ENCODE results near the gene AGMAT.

The AGMAT gene

DNA sequence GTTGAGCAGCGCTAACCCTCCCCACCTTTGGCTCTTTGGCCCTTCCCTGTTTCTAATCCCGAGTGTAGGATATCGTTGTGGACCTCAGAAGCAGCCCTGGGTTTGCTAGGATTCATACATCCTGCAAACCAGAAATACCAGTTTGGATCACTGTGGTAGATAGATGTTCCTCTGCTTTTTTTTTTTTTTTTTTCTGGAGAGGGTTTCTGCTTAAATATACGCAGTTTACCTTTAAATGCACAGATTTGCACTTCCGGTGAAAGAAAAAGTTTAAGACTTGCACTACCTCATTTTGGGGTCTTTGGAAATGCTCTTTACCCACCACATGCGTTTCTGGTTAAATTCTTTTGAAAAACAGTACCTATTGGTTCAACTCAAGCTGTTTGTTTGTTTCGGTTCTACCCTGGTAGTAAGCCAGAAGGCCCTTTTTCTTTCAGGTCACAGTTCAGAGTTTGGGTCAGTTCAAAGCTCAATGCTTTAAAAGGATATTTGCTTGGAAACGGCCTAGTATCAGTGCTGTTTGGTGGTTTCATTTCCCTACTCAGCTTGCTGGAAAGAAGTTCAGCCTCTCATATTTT is 33.3 kb upstream of the AGMAT start:
- peak overlapping the region; percentile 60 for H3K4me2 ChIP-seq (ENCODE audit: low read length, poor library complexity, severe bottlenecking)
- WGBS = 4% methylated on average over 7 of the region's 8 CpGs

GRCh38 chr1:15617173-15618076 is 32.6 kb upstream of the AGMAT start, which contains the start of gene DDI2:
Gene DDI2, plus strand, starts transcription at chr1:15617458. Its CDS starts 213 bp downstream, at chr1:15617671.
- peak within 1 kb of the TSS; percentile 83 for H3K4me2 ChIP-seq (ENCODE audit: low read length, poor library complexity, severe bottlenecking)
- H3K27me3 ChIP-seq (ENCODE audit: control insufficient read depth in 1 of 2, insufficient read depth in 1 of 2, low read length in 2 of 2) = no peaks in the 10 kb centered on the region
- H3K23ac ChIP-seq (ENCODE audit: low read length in 2 of 2) = peak within 1 kb of the TSS; percentile 23 to 51
- peak within 1 kb of the TSS; percentile 86 for H2BK5ac ChIP-seq (ENCODE audit: low read depth, low read length, poor library complexity, severe bottlenecking)
- peak within 1 kb of the TSS; percentile 98 for H3K9ac ChIP-seq (ENCODE audit: low read length)
- H3K4me3 ChIP-seq (ENCODE audit: insufficient read depth in 1 of 2, low read depth in 1 of 2, low read length in 2 of 2) = peak within 1 kb of the TSS; percentile 88 to 94
- no peaks in the 10 kb centered on the region for H3K9me3 ChIP-seq (ENCODE audit: control insufficient read depth, low read length)
- H2AK5ac ChIP-seq (ENCODE audit: low read length, severe bottlenecking) = no peak within 1 kb of the TSS
- H3K79me1 ChIP-seq (replicated peaks; ENCODE audit: low read length, poor library complexity, severe bottlenecking) = no peaks in the 10 kb centered on the region
- H2BK120ac ChIP-seq (ENCODE audit: low read depth, low read length) = peak within 1 kb of the TSS; percentile 87
- H2AFZ ChIP-seq (ENCODE audit: low read depth, low read length) = peak within 1 kb of the TSS; percentile 78
- DNase-seq = peak; percentile 99
- H3K36me3 ChIP-seq (ENCODE audit: control insufficient read depth in 1 of 2, insufficient read depth in 2 of 2, low read depth in 1 of 2, low read length in 2 of 2) = peaks cover 0 to 13% of the 10 kb centered on the region in 2 experiments
- peak within 1 kb of the TSS; percentile 98 for H4K91ac ChIP-seq (ENCODE audit: low read length)
- peak within 1 kb of the TSS; percentile 97 to 98 for H3K18ac ChIP-seq (ENCODE audit: low read depth in 1 of 2, low read length in 2 of 2)
- peak within 1 kb of the TSS in 1 of 2 experiments; percentile 90 for H2BK12ac ChIP-seq (ENCODE audit: low read length in 2 of 2)
- H2BK15ac ChIP-seq (ENCODE audit: low read depth, poor library complexity, severe bottlenecking) = peak within 1 kb of the TSS; percentile 91
- H3K27ac ChIP-seq (ENCODE audit: low read length, poor library complexity, severe bottlenecking) = peak within 1 kb of the TSS; percentile 88
- H3K14ac ChIP-seq (ENCODE audit: low read length in 2 of 2) = peak within 1 kb of the TSS in 1 of 2 experiments; percentile 86
- peak within 1 kb of the TSS; percentile 79 for H4K8ac ChIP-seq (ENCODE audit: low read length)
- H3K4ac ChIP-seq (ENCODE audit: low read depth in 1 of 2, low read length in 2 of 2) = peak within 1 kb of the TSS; percentile 69 to 89
- under 1% methylated on average over 47 of the region's 86 CpGs for WGBS
- peaks cover 5% of the 10 kb centered on the region for H3K4me1 ChIP-seq (ENCODE audit: control insufficient read depth, insufficient read depth, low read depth, low read length)

More for the DNA sequence above, 33.3 kb upstream of the AGMAT start:
- H4K8ac ChIP-seq (ENCODE audit: low read length) = peak overlapping the region; percentile 12
- H3K36me3 ChIP-seq (ENCODE audit: control insufficient read depth in 1 of 2, insufficient read depth in 2 of 2, low read depth in 1 of 2, low read length in 2 of 2) = peaks cover 0 to 16% of the 10 kb centered on the region in 2 experiments
- peak overlapping the region; percentile 88 to 94 for H3K4me3 ChIP-seq (ENCODE audit: insufficient read depth in 1 of 2, low read depth in 1 of 2, low read length in 2 of 2)
- no peaks in the 10 kb centered on the region for H3K9me3 ChIP-seq (ENCODE audit: control insufficient read depth, low read length)
- peak; percentile 37 for DNase-seq
- H3K4ac ChIP-seq (ENCODE audit: low read depth in 1 of 2, low read length in 2 of 2) = peak overlapping the region; percentile 69 to 89
- H3K79me1 ChIP-seq (replicated peaks; ENCODE audit: low read length, poor library complexity, severe bottlenecking) = peaks cover 3% of the 10 kb centered on the region
- H3K9ac ChIP-seq (ENCODE audit: low read length) = peak overlapping the region; percentile 98
- H3K27ac ChIP-seq (ENCODE audit: low read length, poor library complexity, severe bottlenecking) = peak overlapping the region; percentile 48
- H2BK12ac ChIP-seq (ENCODE audit: low read length in 2 of 2) = peak overlapping the region in 1 of 2 experiments; percentile 90
- H3K14ac ChIP-seq (ENCODE audit: low read length in 2 of 2) = peak overlapping the region in 1 of 2 experiments; percentile 86
- H2AFZ ChIP-seq (ENCODE audit: low read depth, low read length) = no peak overlapping the region
- H2BK120ac ChIP-seq (ENCODE audit: low read depth, low read length) = peak overlapping the region; percentile 87
- H3K4me1 ChIP-seq (ENCODE audit: control insufficient read depth, insufficient read depth, low read depth, low read length) = peaks cover 5% of the 10 kb centered on the region
- peak overlapping the region; percentile 97 to 98 for H3K18ac ChIP-seq (ENCODE audit: low read depth in 1 of 2, low read length in 2 of 2)
- H3K27me3 ChIP-seq (ENCODE audit: control insufficient read depth in 1 of 2, insufficient read depth in 1 of 2, low read length in 2 of 2) = no peaks in the 10 kb centered on the region
- H4K91ac ChIP-seq (ENCODE audit: low read length) = peak overlapping the region; percentile 98
- H3K23ac ChIP-seq (ENCODE audit: low read length in 2 of 2) = no peak overlapping the region
- H2BK5ac ChIP-seq (ENCODE audit: low read depth, low read length, poor library complexity, severe bottlenecking) = no peak overlapping the region
- H2AK5ac ChIP-seq (ENCODE audit: low read length, severe bottlenecking) = no peak overlapping the region
- no peak overlapping the region for H2BK15ac ChIP-seq (ENCODE audit: low read depth, poor library complexity, severe bottlenecking)

DNA sequence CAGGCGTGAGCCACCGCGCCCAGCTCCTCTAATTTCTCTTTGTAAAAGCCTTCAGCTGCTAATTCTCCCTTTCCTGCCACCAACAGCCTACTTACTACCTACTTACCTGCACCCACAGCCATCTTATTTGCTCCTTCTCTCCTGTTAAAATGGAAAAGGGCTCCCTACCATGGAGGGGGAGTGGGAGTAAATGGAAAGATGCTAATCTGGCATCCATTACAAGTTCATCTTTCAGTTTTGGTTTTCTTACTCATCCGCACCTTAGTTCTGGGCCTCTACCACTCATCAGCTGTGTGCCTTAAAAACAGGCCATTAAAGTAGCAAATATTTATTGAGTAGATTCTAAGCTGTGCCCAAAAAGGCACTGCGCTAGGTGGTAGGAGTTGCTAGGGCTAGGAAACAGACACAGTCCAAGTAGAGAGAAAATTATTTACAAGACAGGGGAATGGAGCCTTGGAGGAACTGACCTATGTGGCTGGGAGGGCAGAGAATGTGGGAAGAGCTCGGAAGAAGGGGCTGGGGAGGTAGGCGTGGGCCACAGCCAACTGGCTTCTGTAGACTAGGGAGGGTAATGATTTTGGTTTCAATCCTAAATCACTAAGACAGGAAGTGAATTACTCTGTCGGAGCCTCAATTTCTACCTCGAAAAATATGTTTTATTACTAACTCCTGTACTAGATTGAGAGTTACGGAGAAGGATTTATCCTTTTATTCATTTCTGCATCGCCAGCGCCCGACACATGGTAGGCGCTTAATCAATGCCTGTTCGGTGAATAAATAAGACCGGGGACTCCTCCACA is 31.7 kb upstream of the AGMAT start:
- peak; percentile 76 for DNase-seq
- WGBS = 6% methylated on average over 10 of the region's 16 CpGs

More for the DNA sequence above, 31.7 kb upstream of the AGMAT start:
- no peak overlapping the region for H3K23ac ChIP-seq (ENCODE audit: low read length in 2 of 2)
- no peaks in the 10 kb centered on the region for H3K9me3 ChIP-seq (ENCODE audit: control insufficient read depth, low read length)
- peak overlapping the region in 1 of 2 experiments; percentile 52 for H3K4ac ChIP-seq (ENCODE audit: low read depth in 1 of 2, low read length in 2 of 2)
- H4K8ac ChIP-seq (ENCODE audit: low read length) = no peak overlapping the region
- peak overlapping the region; percentile 31 to 79 for H3K4me3 ChIP-seq (ENCODE audit: insufficient read depth in 1 of 2, low read depth in 1 of 2, low read length in 2 of 2)
- peak overlapping the region in 1 of 2 experiments; percentile 31 for H3K14ac ChIP-seq (ENCODE audit: low read length in 2 of 2)
- H4K91ac ChIP-seq (ENCODE audit: low read length) = no peak overlapping the region
- no peak overlapping the region for H2AK5ac ChIP-seq (ENCODE audit: low read length, severe bottlenecking)
- H3K18ac ChIP-seq (ENCODE audit: low read depth in 1 of 2, low read length in 2 of 2) = peak overlapping the region; percentile 18 to 50
- peak overlapping the region; percentile 55 for H2AFZ ChIP-seq (ENCODE audit: low read depth, low read length)
- peak overlapping the region; percentile 83 for H3K4me2 ChIP-seq (ENCODE audit: low read length, poor library complexity, severe bottlenecking)
- no peak overlapping the region for H2BK15ac ChIP-seq (ENCODE audit: low read depth, poor library complexity, severe bottlenecking)
- no peaks in the 10 kb centered on the region for H3K79me1 ChIP-seq (replicated peaks; ENCODE audit: low read length, poor library complexity, severe bottlenecking)
- H3K4me1 ChIP-seq (ENCODE audit: control insufficient read depth, insufficient read depth, low read depth, low read length) = peaks cover 5% of the 10 kb centered on the region
- H3K9ac ChIP-seq (ENCODE audit: low read length) = peak overlapping the region; percentile 89
- H2BK5ac ChIP-seq (ENCODE audit: low read depth, low read length, poor library complexity, severe bottlenecking) = peak overlapping the region; percentile 5
- no peaks in the 10 kb centered on the region for H3K27me3 ChIP-seq (ENCODE audit: control insufficient read depth in 1 of 2, insufficient read depth in 1 of 2, low read length in 2 of 2)
- peak overlapping the region; percentile 88 for H3K27ac ChIP-seq (ENCODE audit: low read length, poor library complexity, severe bottlenecking)
- peak overlapping the region in 1 of 2 experiments; percentile 12 for H2BK12ac ChIP-seq (ENCODE audit: low read length in 2 of 2)
- no peak overlapping the region for H2BK120ac ChIP-seq (ENCODE audit: low read depth, low read length)
- peaks cover 0 to 13% of the 10 kb centered on the region in 2 experiments for H3K36me3 ChIP-seq (ENCODE audit: control insufficient read depth in 1 of 2, insufficient read depth in 2 of 2, low read depth in 1 of 2, low read length in 2 of 2)

Measured in mesenchymal stem cell (in vitro differentiated cells and primary cell).